GM12891 (cell line): ENCODE data around the gene OR2A1.
"Not testable (repeated sequence)": the region's sequence is repeated elsewhere in the genome, so short reads cannot be mapped to it uniquely, and the experiment has no call there.

Experiments used
- POLR2A ChIP-seq: IDR thresholded peaks from 2 replicates; pipeline ENCODE4 v1.6.1; 2011; ENCODE audit warnings: low read depth, low read length, control low read depth
- POLR2AphosphoS5 ChIP-seq: IDR thresholded peaks from 2 replicates; pipeline ENCODE4 v1.6.1; 2011; ENCODE audit warnings: low read depth, low read length, control low read depth
- POU2F2 ChIP-seq: IDR thresholded peaks from 2 replicates; pipeline ENCODE4 v1.6.1; 2011; ENCODE audit warnings: low read depth, mild to moderate bottlenecking, control low read depth, low read length, moderate library complexity
- SPI1 ChIP-seq: IDR thresholded peaks from 2 replicates; pipeline ENCODE4 v1.6.1; 2011; ENCODE audit warnings: low read depth, low read length, control low read depth
- TAF1 ChIP-seq: IDR thresholded peaks from 2 replicates; pipeline ENCODE4 v1.6.1; 2011; ENCODE audit warnings: low read depth, low read length, control low read depth

GRCh38 chr7:144356185-144356584, 44.0 kb downstream of the OR2A1 start:
- TF ChIP-seq POLR2A, POU2F2, TAF1, SPI1, POLR2AphosphoS5: not testable (repeated sequence)
